Liver (tissue), 9 donors: ENCODE data around the gene MTMR10. TPM values are rescaled to one million over a fixed set of nuclear protein-coding genes. Genes with fewer than 3 reads are reported as not detected.

Source experiments
- DNase-seq: peaks from one replicate; pipeline ENCODE4 v3.0.0-alpha.2; 2017; ENCODE audit warnings: low spot score
- H3K27ac ChIP-seq, 2 donors: one replicate each; pipeline ENCODE4 v1.7.0; 2013; ENCODE audit warnings: inconsistent platforms in 2 of 2, low read length in 2 of 2, control low read depth in 1 of 2, low read depth in 1 of 2, mild to moderate bottlenecking in 1 of 2
- H3K27me3 ChIP-seq, 4 donors: one replicate each; pipeline versions ENCODE4 v1.6.1 to v1.7.0; 2013; ENCODE audit warnings: low read length in 3 of 4, inconsistent platforms in 1 of 4, mild to moderate bottlenecking in 1 of 4, moderate library complexity in 1 of 4; ENCODE audit not compliant: control insufficient read depth in 4 of 4, insufficient read depth in 4 of 4
- H3K36me3 ChIP-seq, 4 donors: one replicate each; pipeline versions ENCODE4 v1.6.1 to v1.7.0; 2013; ENCODE audit warnings: low read length in 3 of 4, mild to moderate bottlenecking in 3 of 4, low read depth in 1 of 4, moderate library complexity in 1 of 4; ENCODE audit not compliant: control insufficient read depth in 4 of 4, insufficient read depth in 3 of 4
- H3K4me1 ChIP-seq, 4 donors: one replicate each; pipeline versions ENCODE4 v1.6.1 to v1.7.0; 2013; ENCODE audit warnings: low read length in 3 of 4, mild to moderate bottlenecking in 3 of 4, moderate library complexity in 1 of 4; ENCODE audit not compliant: control insufficient read depth in 4 of 4, insufficient read depth in 4 of 4
- H3K4me3 ChIP-seq, 3 donors: one replicate each; pipeline versions ENCODE4 v1.6.1 to v1.7.0; 2013; ENCODE audit warnings: low read length in 3 of 3, control low read depth in 1 of 3, low read depth in 1 of 3, mild to moderate bottlenecking in 1 of 3
- H3K9ac ChIP-seq, 2 donors: one replicate each; pipeline ENCODE4 v1.7.0; 2013; ENCODE audit warnings: low read length in 2 of 2, mild to moderate bottlenecking in 2 of 2, moderate library complexity in 2 of 2, control low read depth in 1 of 2, low read depth in 1 of 2
- H3K9me3 ChIP-seq, 4 donors: one replicate each; pipeline versions ENCODE4 v1.6.1 to v1.7.0; 2013; ENCODE audit warnings: low read length in 3 of 4; ENCODE audit not compliant: control insufficient read depth in 4 of 4
- ATF3 ChIP-seq: IDR thresholded peaks from 2 replicates; pipeline ENCODE4 v1.6.1; 2016; ENCODE audit warnings: antibody characterized with exemption
- CTCF ChIP-seq: fragments of 150-350 bp; IDR thresholded peaks from 2 replicates; pipeline ENCODE4 v1.5.1; 2017; ENCODE audit warnings: improper control_type of control experiment, low read depth, low read length; ENCODE audit not compliant: missing input control
- EGR1 ChIP-seq, 2 donors: IDR thresholded peaks; 2 replicates each; pipeline ENCODE4 v1.6.1; 2016 to 2018; ENCODE audit warnings: antibody characterized with exemption in 2 of 2, low read depth in 2 of 2
- FOXA1 ChIP-seq: IDR thresholded peaks from 2 replicates; pipeline ENCODE4 v1.6.1; 2016; ENCODE audit warnings: antibody characterized with exemption
- FOXA2 ChIP-seq: IDR thresholded peaks from 2 replicates; pipeline ENCODE4 v1.6.1; 2016; ENCODE audit warnings: antibody characterized with exemption
- GABPA ChIP-seq, 2 donors: IDR thresholded peaks in 1 of 2; conservative IDR thresholded peaks in 1 of 2; 2 replicates each; pipeline ENCODE4 v1.6.1; 2016; ENCODE audit warnings: antibody characterized with exemption in 2 of 2, mild to moderate bottlenecking in 1 of 2, moderate library complexity in 1 of 2
- HNF4A ChIP-seq, 2 donors: conservative IDR thresholded peaks; 2 replicates each; pipeline ENCODE4 v1.6.1; 2016; ENCODE audit warnings: antibody characterized with exemption in 2 of 2, mild to moderate bottlenecking in 2 of 2
- HNF4G ChIP-seq: IDR thresholded peaks from 2 replicates; pipeline ENCODE4 v1.6.1; 2016; ENCODE audit warnings: antibody characterized with exemption
- JUND ChIP-seq, 2 donors: IDR thresholded peaks; 2 replicates each; pipeline ENCODE4 v1.6.1; 2016; ENCODE audit warnings: antibody characterized with exemption in 2 of 2
- MAX ChIP-seq: IDR thresholded peaks from 2 replicates; pipeline ENCODE4 v1.6.1; 2016; ENCODE audit warnings: antibody characterized with exemption
- NR2F2 ChIP-seq: IDR thresholded peaks from 2 replicates; pipeline ENCODE4 v1.6.1; 2016; ENCODE audit warnings: antibody characterized with exemption
- RAD21 ChIP-seq, 2 donors: IDR thresholded peaks; 2 replicates each; pipeline ENCODE4 v1.6.1; 2016; ENCODE audit warnings: antibody characterized with exemption in 2 of 2, mild to moderate bottlenecking in 2 of 2
- REST ChIP-seq: IDR thresholded peaks from 2 replicates; pipeline ENCODE4 v1.6.1; 2016; ENCODE audit warnings: antibody characterized with exemption, mild to moderate bottlenecking
- RXRA ChIP-seq, 2 donors: IDR thresholded peaks; 2 replicates each; pipeline ENCODE4 v1.6.1; 2017 to 2018; ENCODE audit warnings: antibody characterized with exemption in 2 of 2, mild to moderate bottlenecking in 1 of 2
- SP1 ChIP-seq: IDR thresholded peaks from 2 replicates; pipeline ENCODE4 v1.6.1; 2018; ENCODE audit warnings: antibody characterized with exemption, mild to moderate bottlenecking
- TAF1 ChIP-seq: conservative IDR thresholded peaks from 2 replicates; pipeline ENCODE4 v1.6.1; 2016; ENCODE audit warnings: antibody characterized with exemption, mild to moderate bottlenecking
- YY1 ChIP-seq: IDR thresholded peaks from 2 replicates; pipeline ENCODE4 v1.6.1; 2016; ENCODE audit warnings: antibody characterized with exemption, mild to moderate bottlenecking
- ZBTB33 ChIP-seq: IDR thresholded peaks from 2 replicates; pipeline ENCODE4 v1.6.1; 2016; ENCODE audit warnings: antibody characterized with exemption
- WGBS: extraction: QIAGEN DNeasy Blood & Tissue Kit; methylation state at CpG from one replicate; pipeline ENCODE4 v1.1.7; 2013; 5-methylcytosine and 5-hydroxymethylcytosine counted together
- polyA plus RNA-seq, 2 donors: library from polyadenylated mRNA; stranded (reverse) in 1 of 2; unstranded in 1 of 2; fragments of 200-250 nt in 1 of 2; fragments of >200 nt in 1 of 2; fragmentation: Nextera tagmentation in 1 of 2; extraction: Ambion mirVana in 1 of 2; gene quantifications; one replicate each; pipeline versions ENCODE4 v1.2.1 to v1.2.3, GENCODE V29; 2013 to 2015
- total RNA-seq, 2 donors: library from RNA; depleted of rRNA; stranded (reverse); fragments of >200 nt; gene quantifications; one replicate each; pipeline ENCODE4 v1.2.3, GENCODE V29; 2014
- donor health status: healthy.
- donor health status: healthy.
- donor health status: healthy.
- donor health status: healthy.
- donor health status: healthy.

Gene MTMR10
- total and polyA plus RNA-seq, 4 donors = 8.7 to 31.3 (median 13.6) TPM

- Histone ChIP-seq H3K27me3 (no peaks in the 10 kb centered on the region), H3K4me1 (peaks cover 2 to 26% (median 21%) of the 10 kb centered on the region in 4 donors), H3K9me3 (no peaks in the 10 kb centered on the region), H3K9ac (peak overlapping the region in 1 of 2 donors; percentile 25), H3K27ac (no peak overlapping the region), H3K36me3 (peaks cover 0 to 18% (median 5%) of the 10 kb centered on the region in 4 donors), H3K4me3 (no peak overlapping the region)
- TF ChIP-seq MAX = no peak
- TF ChIP-seq YY1 = no peak
- no peak for TF ChIP-seq EGR1 (IDR thresholded peaks at IDR 0.05; ENCODE audit: low read depth in 2 of 2)
- TF ChIP-seq CTCF = no peak
- no peak for TF ChIP-seq FOXA2
- no peak for TF ChIP-seq HNF4A (conservative IDR thresholded peaks at IDR 0.05)
- no peak for TF ChIP-seq REST
- no peak for TF ChIP-seq ATF3
- no peak for TF ChIP-seq SP1
- TF ChIP-seq RAD21 (IDR thresholded peaks at IDR 0.05) = no peak
- TF ChIP-seq ZBTB33 = no peak
- no peak for TF ChIP-seq GABPA (IDR thresholded peaks at IDR 0.05 in 1 of 2, conservative IDR thresholded peaks at IDR 0.05 in 1 of 2)
- no peak for TF ChIP-seq JUND (IDR thresholded peaks at IDR 0.05)
- no peak for TF ChIP-seq FOXA1
- no peak for TF ChIP-seq TAF1
- no peak for TF ChIP-seq NR2F2
- no peak for TF ChIP-seq HNF4G
- no peak for TF ChIP-seq RXRA (IDR thresholded peaks at IDR 0.05)
- no peak for DNase-seq
- 70% methylated on average over 4 of the region's 4 CpGs for WGBS
Measured at GRCh38 chr15:30906366-30906765, 85.1 kb downstream of the MTMR10 start.
